ENCODE measurements around the gene KAZN.
A peak's percentile ranks its signal among the peaks of the same experiment; 100 is the strongest.

The KAZN gene

DNA sequence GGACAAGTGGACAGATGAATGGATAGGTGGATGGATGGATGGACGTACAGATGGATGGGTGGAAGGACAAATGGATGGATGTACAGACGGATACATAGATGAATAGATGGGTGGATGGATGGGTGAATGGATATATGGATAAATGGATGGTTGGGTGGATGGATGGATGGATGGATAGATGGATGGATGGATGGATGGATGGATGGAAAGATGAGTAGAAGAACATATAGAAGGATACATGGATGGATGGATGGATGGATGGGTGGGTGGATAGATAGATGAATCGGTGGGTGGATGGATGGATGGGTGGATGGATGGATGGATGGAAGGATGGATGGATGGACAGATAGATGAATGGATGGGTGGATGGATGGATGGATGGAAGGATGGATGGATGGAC lies 274.3 kb downstream of the KAZN start:
- H3K4me3 ChIP-seq (replicated peaks; ENCODE audit: low read depth, low read length) = no peak overlapping the region
- DNase-seq (ENCODE audit: extremely low read depth, insufficient read length) = no peak
- H3K27me3 ChIP-seq (replicated peaks; ENCODE audit: control insufficient read depth, insufficient read depth, low read length) = no peaks in the 10 kb centered on the region; the same call in 1 of the 2 replicates
- TF ChIP-seq, protein P1, sequence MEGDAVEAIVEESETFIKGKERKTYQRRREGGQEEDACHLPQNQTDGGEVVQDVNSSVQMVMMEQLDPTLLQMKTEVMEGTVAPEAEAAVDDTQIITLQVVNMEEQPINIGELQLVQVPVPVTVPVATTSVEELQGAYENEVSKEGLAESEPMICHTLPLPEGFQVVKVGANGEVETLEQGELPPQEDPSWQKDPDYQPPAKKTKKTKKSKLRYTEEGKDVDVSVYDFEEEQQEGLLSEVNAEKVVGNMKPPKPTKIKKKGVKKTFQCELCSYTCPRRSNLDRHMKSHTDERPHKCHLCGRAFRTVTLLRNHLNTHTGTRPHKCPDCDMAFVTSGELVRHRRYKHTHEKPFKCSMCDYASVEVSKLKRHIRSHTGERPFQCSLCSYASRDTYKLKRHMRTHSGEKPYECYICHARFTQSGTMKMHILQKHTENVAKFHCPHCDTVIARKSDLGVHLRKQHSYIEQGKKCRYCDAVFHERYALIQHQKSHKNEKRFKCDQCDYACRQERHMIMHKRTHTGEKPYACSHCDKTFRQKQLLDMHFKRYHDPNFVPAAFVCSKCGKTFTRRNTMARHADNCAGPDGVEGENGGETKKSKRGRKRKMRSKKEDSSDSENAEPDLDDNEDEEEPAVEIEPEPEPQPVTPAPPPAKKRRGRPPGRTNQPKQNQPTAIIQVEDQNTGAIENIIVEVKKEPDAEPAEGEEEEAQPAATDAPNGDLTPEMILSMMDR (IDR thresholded peaks at IDR 0.05; ENCODE audit: insufficient read depth, low read length, poor library complexity, severe bottlenecking) = no peak
- no peaks in the 10 kb centered on the region for H3K36me3 ChIP-seq (ENCODE audit: control insufficient read depth, insufficient read depth, low read length)

DNA sequence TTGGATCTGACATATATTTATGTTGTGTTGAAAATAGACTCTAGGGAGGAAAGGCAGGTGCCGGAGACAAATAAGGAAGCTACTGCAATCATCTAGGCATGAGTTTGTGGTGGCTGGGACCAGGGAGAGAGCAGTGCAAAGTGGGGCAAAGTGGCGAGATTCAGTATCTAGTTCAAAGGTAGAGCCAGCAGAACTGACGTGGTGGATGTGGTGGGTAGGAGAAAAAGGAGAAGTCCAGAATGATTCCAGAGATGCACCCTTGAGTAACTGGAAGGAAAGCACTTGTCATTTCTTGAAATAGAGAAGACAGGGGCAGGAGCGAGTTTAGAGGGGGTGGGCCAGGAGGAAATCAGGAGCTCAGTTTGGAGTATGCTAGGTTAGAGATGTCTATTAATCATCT lies 275.2 kb downstream of the KAZN start:
- DNase-seq (ENCODE audit: extremely low read depth, insufficient read length) = no peak
- H3K27me3 ChIP-seq (replicated peaks; ENCODE audit: control insufficient read depth, insufficient read depth, low read length) = no peaks in the 10 kb centered on the region; the same call in 1 of the 2 replicates
- no peak overlapping the region for H3K4me3 ChIP-seq (replicated peaks; ENCODE audit: low read depth, low read length)
- TF ChIP-seq, protein P1 (IDR thresholded peaks at IDR 0.05; ENCODE audit: insufficient read depth, low read length, poor library complexity, severe bottlenecking) = no peak
- no peaks in the 10 kb centered on the region for H3K36me3 ChIP-seq (ENCODE audit: control insufficient read depth, insufficient read depth, low read length)

DNA sequence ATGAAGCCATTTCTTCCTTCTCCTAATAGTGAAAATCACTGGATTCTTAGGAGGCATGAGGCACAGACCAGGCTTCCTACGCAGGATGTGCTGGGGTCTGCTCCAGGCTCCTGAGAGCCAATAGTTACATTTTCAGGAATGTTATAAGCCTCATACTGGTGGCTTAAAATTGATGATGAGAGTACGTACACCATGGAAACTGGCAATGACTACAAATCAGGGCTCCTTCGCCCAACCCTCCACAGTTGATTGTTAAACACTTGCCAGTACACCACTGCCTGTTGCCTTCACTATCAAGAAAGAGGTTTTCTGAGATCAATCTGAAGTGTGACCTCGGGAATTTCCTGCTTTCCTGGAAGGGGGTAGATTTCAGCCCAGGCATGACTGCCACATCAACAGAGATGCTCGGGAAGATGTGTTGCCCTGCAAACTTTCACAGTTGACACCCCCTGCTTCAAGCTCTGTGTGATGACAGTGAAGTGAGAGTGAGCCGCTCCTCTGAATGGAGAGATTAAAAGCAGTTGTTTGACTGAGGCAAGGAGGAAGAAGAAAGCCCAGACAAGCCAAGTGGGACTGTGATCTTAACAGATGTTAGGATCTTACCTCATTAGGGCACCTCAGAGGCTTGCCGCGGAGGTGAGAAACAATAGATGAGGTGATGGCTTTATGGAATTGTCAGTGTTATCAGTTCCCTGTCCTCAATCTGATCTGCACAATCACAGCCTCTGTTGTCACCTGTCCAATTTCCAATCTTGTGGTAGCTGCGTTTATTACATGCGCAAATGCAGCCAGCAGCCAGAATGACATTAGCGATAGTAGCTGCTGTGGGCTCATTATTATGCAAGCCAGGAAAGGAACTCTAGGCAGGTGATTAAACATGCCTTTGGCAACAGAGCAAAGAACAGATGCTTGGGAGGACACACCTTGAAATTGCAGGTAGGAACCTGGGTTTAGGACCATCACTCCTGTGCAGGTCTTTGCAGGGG lies 277.3 kb downstream of the KAZN start:
- TF ChIP-seq, protein P1 (IDR thresholded peaks at IDR 0.05; ENCODE audit: insufficient read depth, low read length, poor library complexity, severe bottlenecking) = no peak
- DNase-seq (ENCODE audit: extremely low read depth, insufficient read length) = no peak
- Histone ChIP-seq H3K36me3 (ENCODE audit: control insufficient read depth, insufficient read depth, low read length) (no peaks in the 10 kb centered on the region), H3K27me3 (replicated peaks; ENCODE audit: control insufficient read depth, insufficient read depth, low read length) (no peaks in the 10 kb centered on the region), H3K4me3 (replicated peaks; ENCODE audit: low read depth, low read length) (no peak overlapping the region)

DNA sequence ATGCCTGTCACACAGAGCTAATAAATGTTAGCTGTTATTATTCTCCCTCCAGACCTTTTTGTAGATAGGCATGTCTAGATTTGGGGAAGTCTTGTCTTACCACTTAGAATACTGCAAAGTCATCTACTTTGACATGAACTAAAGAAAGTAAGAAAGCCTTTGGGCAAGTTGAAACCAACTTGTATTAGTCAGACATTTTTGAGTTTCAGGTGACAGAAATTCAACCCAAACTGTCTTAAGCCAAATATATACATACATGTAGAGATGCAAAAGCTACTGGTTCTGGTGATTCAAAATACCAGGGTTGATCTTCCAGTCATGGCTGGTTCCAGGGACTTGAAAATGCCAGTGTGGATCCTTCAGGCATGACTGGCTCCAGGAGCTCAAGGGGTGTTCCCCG lies 278.3 kb downstream of the KAZN start:
- Histone ChIP-seq H3K4me3 (replicated peaks; ENCODE audit: low read depth, low read length) (no peak overlapping the region), H3K36me3 (ENCODE audit: control insufficient read depth, insufficient read depth, low read length) (no peaks in the 10 kb centered on the region), H3K27me3 (replicated peaks; ENCODE audit: control insufficient read depth, insufficient read depth, low read length) (no peaks in the 10 kb centered on the region)
- TF ChIP-seq, protein P1 (IDR thresholded peaks at IDR 0.05; ENCODE audit: insufficient read depth, low read length, poor library complexity, severe bottlenecking) = no peak
- peak; percentile 18 for DNase-seq (ENCODE audit: extremely low read depth, insufficient read length)

DNA sequence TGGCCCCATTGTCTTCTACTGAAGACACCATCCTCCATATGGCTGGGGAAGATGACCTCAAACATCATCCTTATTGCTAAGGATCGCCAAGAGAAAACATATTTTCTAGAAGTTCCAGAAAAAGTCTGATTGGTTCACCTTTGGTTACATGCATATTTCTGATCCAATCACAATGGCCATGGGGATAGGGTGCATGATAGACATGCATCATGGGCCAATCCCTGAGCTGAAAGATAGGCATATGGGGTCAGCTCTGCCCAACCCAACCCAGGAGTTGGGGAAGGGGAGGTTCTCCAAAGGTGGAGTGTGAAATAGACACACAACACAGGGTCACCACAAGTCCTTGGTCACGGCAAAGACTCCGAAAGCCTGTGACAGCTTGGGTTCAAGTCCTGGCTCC lies 278.7 kb downstream of the KAZN start:
- H3K4me3 ChIP-seq (replicated peaks; ENCODE audit: low read depth, low read length) = no peak overlapping the region
- H3K36me3 ChIP-seq (ENCODE audit: control insufficient read depth, insufficient read depth, low read length) = no peaks in the 10 kb centered on the region

More for the DNA sequence above, 278.7 kb downstream of the KAZN start:
- DNase-seq (ENCODE audit: extremely low read depth, insufficient read length) = no peak
- no peaks in the 10 kb centered on the region for H3K27me3 ChIP-seq (replicated peaks; ENCODE audit: control insufficient read depth, insufficient read depth, low read length)
- TF ChIP-seq, protein P1 (IDR thresholded peaks at IDR 0.05; ENCODE audit: insufficient read depth, low read length, poor library complexity, severe bottlenecking) = no peak
